ENCODE results near the gene CARD11.

CARD11 gene

DNA sequence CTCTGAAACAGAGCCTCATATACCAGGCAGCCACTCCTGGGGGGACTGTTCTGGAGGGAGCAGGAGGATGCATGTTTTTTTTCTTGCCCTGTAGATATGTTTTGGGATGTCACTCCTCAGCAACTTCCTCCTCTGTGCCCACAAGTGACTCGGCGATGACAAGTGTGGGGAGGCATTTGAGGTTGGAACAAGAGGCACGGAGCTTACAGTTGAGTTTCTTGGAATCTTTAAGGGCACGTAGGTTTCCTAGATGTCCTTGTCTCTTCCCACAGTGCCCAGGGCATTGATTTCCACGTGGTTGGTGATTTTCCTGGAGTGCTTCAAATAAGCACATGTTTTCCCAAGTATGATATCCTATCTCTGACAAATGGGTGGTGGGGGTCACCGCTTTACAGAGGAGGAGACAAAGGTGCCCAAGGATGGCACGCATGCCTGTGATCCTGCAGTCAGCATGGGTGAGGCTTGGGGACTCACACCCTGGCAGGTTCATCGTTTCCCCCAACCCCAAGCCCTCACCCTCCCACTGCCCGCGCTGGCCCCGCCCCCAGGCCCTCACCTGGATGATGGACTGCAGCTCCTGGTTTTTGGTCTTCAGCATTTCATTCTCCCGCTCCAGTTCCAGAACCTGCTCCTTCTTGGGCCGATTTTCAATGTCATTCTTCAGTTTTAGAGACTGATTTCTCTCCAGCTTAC, 104.3 kb downstream of the CARD11 start:
- H3K4me1 ChIP-seq (ENCODE audit: control insufficient read depth in 1 of 2, insufficient read depth in 1 of 2, low read depth in 1 of 2, low read length in 1 of 2) = no peaks in the 10 kb centered on the region
- no peak for TF ChIP-seq CTCF (IDR thresholded peaks at IDR 0.05)
- H3K27ac ChIP-seq = no peak overlapping the region
- no peak overlapping the region for H3K4me3 ChIP-seq (ENCODE audit: low read depth in 1 of 2, low read length in 1 of 2)
- H3K27me3 ChIP-seq = peaks cover 18% of the 10 kb centered on the region
- no peaks in the 10 kb centered on the region for H3K9me3 ChIP-seq
- H3K36me3 ChIP-seq = no peaks in the 10 kb centered on the region

DNA sequence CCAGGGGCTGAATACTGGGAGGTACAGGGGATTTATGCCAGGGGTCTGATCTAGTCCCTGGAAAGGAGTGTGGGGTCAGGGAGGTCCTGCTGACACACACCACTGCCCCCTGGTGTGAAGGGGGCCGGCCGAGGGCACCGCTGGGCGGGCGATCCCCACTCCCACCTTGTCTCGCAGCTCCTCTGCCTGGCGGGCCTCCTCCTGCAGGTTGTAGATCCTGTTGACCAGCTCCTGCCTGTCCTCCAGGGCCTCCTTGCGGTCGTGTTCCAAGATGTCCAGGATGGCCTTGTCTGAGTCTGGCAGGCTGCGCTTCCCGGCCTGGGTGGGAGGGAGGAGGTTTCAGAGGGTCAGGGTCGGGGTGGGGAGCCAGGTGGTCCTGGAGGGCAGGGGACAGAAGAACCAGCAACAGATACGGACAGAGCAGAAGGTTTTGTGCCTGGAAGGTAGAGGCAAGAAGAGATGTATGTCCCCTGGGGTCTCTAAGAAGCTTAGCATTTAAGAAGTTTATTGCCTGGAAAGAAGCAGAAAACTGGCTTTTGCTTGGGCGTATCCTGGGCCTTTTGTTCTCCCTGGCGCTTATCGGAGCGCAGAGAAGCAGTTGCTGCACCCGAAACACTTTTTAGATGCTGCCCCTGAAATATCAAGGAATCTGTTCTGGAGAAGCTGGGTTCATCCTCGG, 105.0 kb downstream of the CARD11 start:
- H3K4me1 ChIP-seq (ENCODE audit: control insufficient read depth in 1 of 2, insufficient read depth in 1 of 2, low read depth in 1 of 2, low read length in 1 of 2) = no peaks in the 10 kb centered on the region
- H3K9me3 ChIP-seq = no peaks in the 10 kb centered on the region
- no peak overlapping the region for H3K27ac ChIP-seq
- no peak for TF ChIP-seq CTCF (IDR thresholded peaks at IDR 0.05)
- peaks cover 18% of the 10 kb centered on the region for H3K27me3 ChIP-seq
- no peak overlapping the region for H3K4me3 ChIP-seq (ENCODE audit: low read depth in 1 of 2, low read length in 1 of 2)
- no peaks in the 10 kb centered on the region for H3K36me3 ChIP-seq

DNA sequence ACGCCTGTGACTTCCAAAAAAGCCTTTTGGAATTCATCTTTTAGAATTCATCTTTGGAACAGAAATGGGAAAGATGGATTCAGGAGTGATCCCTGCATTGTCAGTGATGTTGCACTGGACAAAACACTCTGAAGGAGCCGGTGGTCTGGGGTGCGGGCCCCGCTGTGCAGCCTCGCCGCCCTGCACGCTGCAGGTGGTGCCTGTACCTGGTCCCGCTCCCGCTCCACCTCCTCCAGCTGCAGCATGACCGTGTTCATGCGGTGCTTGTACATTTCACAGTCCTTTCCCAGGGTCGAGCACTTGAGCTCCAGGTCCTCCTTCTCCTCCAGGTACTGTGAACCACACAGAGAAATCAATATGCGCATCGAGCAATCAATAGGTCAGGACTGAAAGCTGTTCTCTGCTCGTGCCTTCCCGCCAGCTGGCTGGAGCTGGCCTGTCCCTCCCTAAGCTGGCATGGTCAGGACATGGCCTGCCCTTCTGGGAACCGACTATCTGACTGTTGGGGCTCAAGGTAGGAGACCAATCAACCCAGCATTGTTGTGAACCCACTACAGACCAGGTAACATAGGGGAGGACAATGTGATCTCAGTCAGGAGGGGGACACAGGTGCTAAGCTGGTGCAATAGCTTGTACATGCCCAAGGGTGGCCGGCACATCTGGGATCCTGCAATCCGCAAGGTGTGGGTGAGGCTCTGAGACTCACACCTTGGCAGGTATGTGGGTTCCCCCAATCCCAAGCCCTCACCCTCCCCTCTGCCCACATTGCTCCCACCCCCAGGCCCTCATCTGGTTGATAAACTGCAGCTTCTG, 105.8 kb downstream of the CARD11 start:
- no peaks in the 10 kb centered on the region for H3K36me3 ChIP-seq
- no peak overlapping the region for H3K27ac ChIP-seq
- H3K27me3 ChIP-seq = peaks cover 18% of the 10 kb centered on the region
- no peaks in the 10 kb centered on the region for H3K4me1 ChIP-seq (ENCODE audit: control insufficient read depth in 1 of 2, insufficient read depth in 1 of 2, low read depth in 1 of 2, low read length in 1 of 2)
- no peak for TF ChIP-seq CTCF (IDR thresholded peaks at IDR 0.05)
- no peak overlapping the region for H3K4me3 ChIP-seq (ENCODE audit: low read depth in 1 of 2, low read length in 1 of 2)
- H3K9me3 ChIP-seq = no peaks in the 10 kb centered on the region

DNA sequence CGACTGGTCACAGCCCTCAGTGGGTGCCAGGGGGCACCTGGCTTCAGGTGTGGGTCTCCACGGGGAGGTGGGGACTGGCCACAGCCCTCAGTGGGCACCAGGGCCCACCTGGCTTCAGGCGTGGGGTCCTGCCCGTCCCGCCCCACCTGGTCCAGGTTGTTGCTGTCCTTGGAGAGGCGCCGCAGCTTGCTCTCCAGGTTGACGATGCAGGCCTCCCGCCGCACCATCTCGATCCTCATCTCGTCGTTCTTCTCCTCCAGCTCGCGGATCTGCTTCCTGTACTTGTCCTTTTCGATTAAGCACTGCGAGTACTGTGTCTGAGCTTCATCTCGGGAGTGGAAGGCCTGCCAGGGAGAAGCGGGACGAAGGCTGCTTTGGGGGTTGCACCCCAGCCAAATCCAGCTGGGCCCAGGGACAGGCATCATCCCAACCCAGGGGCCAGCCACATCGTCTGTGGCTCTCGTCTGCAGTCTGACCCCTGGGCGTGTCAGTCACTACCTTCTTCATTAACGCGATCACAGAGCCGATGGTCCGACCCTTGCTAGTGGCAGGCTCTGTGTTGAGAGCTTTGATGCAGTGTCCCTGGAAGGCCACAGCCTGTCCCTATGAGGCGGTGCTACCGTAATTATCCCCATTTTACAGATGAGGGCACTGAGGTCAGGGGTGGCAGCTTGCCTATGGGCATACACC, 106.6 kb downstream of the CARD11 start:
- no peak overlapping the region for H3K27ac ChIP-seq
- no peak overlapping the region for H3K4me3 ChIP-seq (ENCODE audit: low read depth in 1 of 2, low read length in 1 of 2)
- H3K9me3 ChIP-seq = no peaks in the 10 kb centered on the region
- no peaks in the 10 kb centered on the region for H3K36me3 ChIP-seq
- H3K4me1 ChIP-seq (ENCODE audit: control insufficient read depth in 1 of 2, insufficient read depth in 1 of 2, low read depth in 1 of 2, low read length in 1 of 2) = no peaks in the 10 kb centered on the region
- H3K27me3 ChIP-seq = peaks cover 18% of the 10 kb centered on the region
- no peak for TF ChIP-seq CTCF (IDR thresholded peaks at IDR 0.05)

GRCh38 chr7:2936301-2936700, 107.4 kb downstream of the CARD11 start:
- no peaks in the 10 kb centered on the region for H3K4me1 ChIP-seq (ENCODE audit: control insufficient read depth in 1 of 2, insufficient read depth in 1 of 2, low read depth in 1 of 2, low read length in 1 of 2)
- TF ChIP-seq CTCF (IDR thresholded peaks at IDR 0.05) = no peak
- peaks cover 18% of the 10 kb centered on the region for H3K27me3 ChIP-seq
- H3K36me3 ChIP-seq = no peaks in the 10 kb centered on the region
- H3K9me3 ChIP-seq = no peaks in the 10 kb centered on the region
- H3K27ac ChIP-seq = no peak overlapping the region
- no peak overlapping the region for H3K4me3 ChIP-seq (ENCODE audit: low read depth in 1 of 2, low read length in 1 of 2)
